Measurements from ENCODE around the gene CEP192. TPM values are rescaled to one million over a fixed set of nuclear protein-coding genes. Genes with fewer than 3 reads are reported as not detected.

CEP192 gene
- total and polyA plus RNA-seq, 2 of the 13 experiments (the other 11 are each of a cell fraction or from before 2014, with no cell fraction given), result 15.3 to 24.7 TPM

GRCh38 chr18:13019301-13019700 lies 28.1 kb downstream of the CEP192 start (continued):
- TF ChIP-seq PRDM15 (CRISPR knock-in tag; IDR thresholded peaks at IDR 0.05), result no peak

- intact Hi-C loops (cut with micrococcal nuclease; ENCODE audit: unreplicated experiment), result no loop called here
- CTCF ChIA-PET (ENCODE audit: low intra/inter-chr PET ratio, low total read pairs), result no interaction called here
- H3K36me3 ChIP-seq (replicated peaks in 1 of 2; ENCODE audit: control insufficient read depth in 1 of 2, insufficient read depth in 2 of 2, low read length in 2 of 2), result peaks cover 4 to 51% of the 10 kb centered on the region in 2 experiments; a peak in 4 of 5 replicates
These were observed 31.5 kb downstream of the CEP192 start for GRCh38 chr18:13022644-13023043.

More at GRCh38 chr18:13022644-13023043, 31.5 kb downstream of the CEP192 start:
- no peak overlapping the region for H3K9ac ChIP-seq (ENCODE audit: insufficient read depth, low read depth, low read length)
- H3K27ac ChIP-seq (ENCODE audit: extremely low read length, insufficient read depth, low read length), result no peak overlapping the region
- POLR2A ChIA-PET, result no interaction called here
- no peaks in the 10 kb centered on the region for H3K27me3 ChIP-seq (ENCODE audit: control insufficient read depth in 1 of 2, insufficient read depth in 2 of 2, low read length in 2 of 2)
- H3K4me3 ChIP-seq (replicated peaks in 1 of 3; ENCODE audit: insufficient read depth in 1 of 3, low read depth in 2 of 3, low read length in 3 of 3), result no peak overlapping the region
- TF ChIP-seq NR2F2 (IDR thresholded peaks at IDR 0.05; ENCODE audit: borderline replicate concordance, low read depth) (no peak), NONO (IDR thresholded peaks at IDR 0.05) (no peak), NONO (CRISPR knock-in tag; conservative IDR thresholded peaks at IDR 0.05) (no peak), TFDP1 (CRISPR knock-in tag; IDR thresholded peaks at IDR 0.05; ENCODE audit: borderline replicate concordance) (no peak), KAT2B (IDR thresholded peaks at IDR 0.05; ENCODE audit: borderline replicate concordance, low read depth, low read length) (no peak), KDM6A (CRISPR knock-in tag; IDR thresholded peaks at IDR 0.05; ENCODE audit: low read depth) (no peak), RAD21 (CRISPR knock-in tag; IDR thresholded peaks at IDR 0.05) (no peak), KAT7 (CRISPR knock-in tag; IDR thresholded peaks at IDR 0.05; ENCODE audit: borderline replicate concordance) (no peak), TFAP4 (IDR thresholded peaks at IDR 0.05; ENCODE audit: borderline replicate concordance, low read depth) (no peak), ZNF296 (CRISPR knock-in tag; conservative IDR thresholded peaks at IDR 0.05) (no peak), ZNF577 (CRISPR knock-in tag; IDR thresholded peaks at IDR 0.05; ENCODE audit: borderline replicate concordance, low read depth) (no peak), SP5 (CRISPR knock-in tag; IDR thresholded peaks at IDR 0.05; ENCODE audit: borderline replicate concordance, low read depth) (no peak), TRIM22 (IDR thresholded peaks at IDR 0.05) (no peak), CREB1 (IDR thresholded peaks at IDR 0.05) (no peak), CREB1 (CRISPR knock-in tag; IDR thresholded peaks at IDR 0.05) (no peak), CREM (IDR thresholded peaks at IDR 0.05) (no peak), CREM (CRISPR knock-in tag; IDR thresholded peaks at IDR 0.05) (no peak), NFKBIZ (CRISPR knock-in tag; IDR thresholded peaks at IDR 0.05) (no peak), NFYC (CRISPR knock-in tag; IDR thresholded peaks at IDR 0.05) (no peak), PCBP1 (IDR thresholded peaks at IDR 0.05; ENCODE audit: borderline replicate concordance, low read depth, low read length) (no peak)
- no peak for FAIRE-seq
- no peak for DNase-seq (ENCODE audit: low spot score)
- BruUV-seq (replicated peaks), result no TSS peak
- H2AFZ ChIP-seq (ENCODE audit: low read length), result no peak overlapping the region
- in situ Hi-C loops (cut with HindIII; ENCODE audit: extremely low pct_ligation_motif_present, low pct_unique_long_range_greater_than_20kb), result loop anchor here (25.0 kb wide), 1 partner anchor 615 kb away; no protein-coding TSS in a partner anchor
- H3K79me2 ChIP-seq (ENCODE audit: insufficient read depth, low read length), result peaks cover 5% of the 10 kb centered on the region
- no peak for ATAC-seq
- H4K20me1 ChIP-seq (ENCODE audit: insufficient read depth, low read length), result no peaks in the 10 kb centered on the region
- H3K4me2 ChIP-seq (ENCODE audit: low read depth, low read length), result no peak overlapping the region
- H3K9me3 ChIP-seq (ENCODE audit: low read length), result no peaks in the 10 kb centered on the region
- H3K4me1 ChIP-seq (ENCODE audit: insufficient read depth, low read length), result no peaks in the 10 kb centered on the region

Data from HepG2 (cell line).